ENCODE results near the gene PDYN.

PDYN gene

DNA sequence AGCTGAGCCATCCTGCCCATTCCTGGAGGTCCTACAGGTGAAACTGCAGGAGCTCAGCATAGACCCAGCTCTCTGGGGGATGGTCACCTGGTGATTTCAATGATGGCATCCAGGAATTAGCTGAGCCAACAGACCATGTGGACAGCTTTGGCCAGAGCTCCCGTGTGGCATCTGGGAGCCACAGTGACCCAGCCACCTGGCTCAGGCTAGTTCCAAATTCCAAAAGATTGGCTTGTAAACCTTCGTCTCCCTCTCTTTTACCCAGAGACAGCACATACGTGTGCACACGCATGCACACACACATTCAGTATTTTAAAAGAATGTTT is 54.6 kb downstream of the PDYN start:
- H3K4me3 ChIP-seq (ENCODE audit: low read depth, low read length) = no peak overlapping the region

DNA sequence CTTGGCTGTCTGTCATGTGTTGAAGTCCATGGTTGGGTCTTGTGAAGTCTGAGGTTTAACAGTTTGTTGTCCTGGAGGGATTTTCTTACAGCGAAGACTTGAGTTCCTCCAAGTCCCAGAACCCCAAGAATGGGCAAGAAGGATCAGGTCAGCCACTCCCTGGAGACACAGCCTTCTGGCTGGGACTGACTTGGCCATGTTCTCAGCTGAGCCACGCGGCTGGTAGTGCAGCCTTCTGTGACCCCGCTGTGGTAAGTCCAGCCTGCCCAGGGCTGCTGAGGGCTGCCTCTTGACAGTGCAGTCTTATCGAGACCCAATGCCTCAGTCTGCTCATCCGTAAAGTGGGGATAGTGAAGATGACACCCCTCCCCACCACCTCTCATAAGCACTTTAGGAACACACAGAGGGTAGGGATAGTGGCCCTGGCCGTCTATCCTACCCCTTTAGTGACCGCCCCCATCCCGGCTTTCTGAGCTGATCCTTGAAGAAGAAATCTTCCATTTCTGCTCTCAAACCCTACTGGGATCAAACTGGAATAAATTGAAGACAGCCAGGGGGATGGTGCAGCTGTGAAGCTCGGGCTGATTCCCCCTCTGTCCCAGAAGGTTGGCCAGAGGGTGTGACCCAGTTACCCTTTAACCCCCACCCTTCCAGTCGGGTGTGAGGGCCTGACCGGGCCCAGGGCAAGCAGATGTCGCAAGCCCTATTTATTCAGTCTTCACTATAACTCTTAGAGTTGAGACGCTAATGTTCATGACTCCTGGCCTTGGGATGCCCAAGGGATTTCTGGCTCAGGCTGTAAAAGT is 55.2 kb downstream of the PDYN start:
- H3K4me3 ChIP-seq (ENCODE audit: low read depth, low read length) = no peak overlapping the region
- no peak for DNase-seq (ENCODE audit: low read depth)

More for the DNA sequence above, 54.6 kb downstream of the PDYN start:
- no peak for DNase-seq (ENCODE audit: low read depth)

DNA sequence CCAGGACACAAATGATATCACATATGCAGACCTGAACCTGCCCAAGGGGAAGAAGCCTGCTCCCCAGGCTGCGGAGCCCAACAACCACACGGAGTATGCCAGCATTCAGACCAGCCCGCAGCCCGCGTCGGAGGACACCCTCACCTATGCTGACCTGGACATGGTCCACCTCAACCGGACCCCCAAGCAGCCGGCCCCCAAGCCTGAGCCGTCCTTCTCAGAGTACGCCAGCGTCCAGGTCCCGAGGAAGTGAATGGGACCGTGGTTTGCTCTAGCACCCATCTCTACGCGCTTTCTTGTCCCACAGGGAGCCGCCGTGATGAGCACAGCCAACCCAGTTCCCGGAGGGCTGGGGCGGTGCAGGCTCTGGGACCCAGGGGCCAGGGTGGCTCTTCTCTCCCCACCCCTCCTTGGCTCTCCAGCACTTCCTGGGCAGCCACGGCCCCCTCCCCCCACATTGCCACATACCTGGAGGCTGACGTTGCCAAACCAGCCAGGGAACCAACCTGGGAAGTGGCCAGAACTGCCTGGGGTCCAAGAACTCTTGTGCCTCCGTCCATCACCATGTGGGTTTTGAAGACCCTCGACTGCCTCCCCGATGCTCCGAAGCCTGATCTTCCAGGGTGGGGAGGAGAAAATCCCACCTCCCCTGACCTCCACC is 56.4 kb downstream of the PDYN start:
- no peak for DNase-seq (ENCODE audit: low read depth)
- no peak overlapping the region for H3K4me3 ChIP-seq (ENCODE audit: low read depth, low read length)

DNA sequence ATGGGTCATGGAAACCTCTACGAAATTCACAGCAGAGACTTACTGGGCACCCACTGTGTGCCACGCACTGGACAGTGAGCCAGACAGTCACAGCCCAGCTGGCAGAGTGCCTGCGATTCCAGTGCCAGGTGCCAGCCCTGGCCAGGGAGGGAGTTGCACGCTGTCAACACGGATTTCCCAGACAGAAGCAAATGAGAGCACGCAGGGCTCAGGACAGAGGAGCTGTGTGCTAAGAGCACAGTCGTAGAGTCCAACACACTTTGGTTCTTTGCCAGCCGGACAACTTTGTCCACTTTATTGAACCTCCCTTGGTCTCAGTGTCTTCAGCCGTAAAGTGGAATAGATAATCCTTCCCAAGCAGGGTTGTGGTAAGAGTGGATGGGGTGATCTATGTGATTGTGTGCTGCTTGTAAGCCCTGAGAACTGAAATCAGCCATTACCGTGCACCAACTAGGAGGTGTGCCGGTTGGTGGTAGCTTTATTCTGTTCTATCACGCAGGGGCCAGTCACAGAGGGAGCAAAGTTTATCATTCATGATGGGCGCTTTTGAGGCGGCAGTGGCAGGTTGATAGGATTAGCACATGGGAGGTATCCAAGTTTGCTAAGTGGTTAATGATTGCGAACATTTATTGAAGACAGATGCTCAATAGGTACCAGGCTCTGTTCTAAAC is 58.0 kb downstream of the PDYN start:
- no peak for DNase-seq (ENCODE audit: low read depth)
- no peak overlapping the region for H3K4me3 ChIP-seq (ENCODE audit: low read depth, low read length)

DNA sequence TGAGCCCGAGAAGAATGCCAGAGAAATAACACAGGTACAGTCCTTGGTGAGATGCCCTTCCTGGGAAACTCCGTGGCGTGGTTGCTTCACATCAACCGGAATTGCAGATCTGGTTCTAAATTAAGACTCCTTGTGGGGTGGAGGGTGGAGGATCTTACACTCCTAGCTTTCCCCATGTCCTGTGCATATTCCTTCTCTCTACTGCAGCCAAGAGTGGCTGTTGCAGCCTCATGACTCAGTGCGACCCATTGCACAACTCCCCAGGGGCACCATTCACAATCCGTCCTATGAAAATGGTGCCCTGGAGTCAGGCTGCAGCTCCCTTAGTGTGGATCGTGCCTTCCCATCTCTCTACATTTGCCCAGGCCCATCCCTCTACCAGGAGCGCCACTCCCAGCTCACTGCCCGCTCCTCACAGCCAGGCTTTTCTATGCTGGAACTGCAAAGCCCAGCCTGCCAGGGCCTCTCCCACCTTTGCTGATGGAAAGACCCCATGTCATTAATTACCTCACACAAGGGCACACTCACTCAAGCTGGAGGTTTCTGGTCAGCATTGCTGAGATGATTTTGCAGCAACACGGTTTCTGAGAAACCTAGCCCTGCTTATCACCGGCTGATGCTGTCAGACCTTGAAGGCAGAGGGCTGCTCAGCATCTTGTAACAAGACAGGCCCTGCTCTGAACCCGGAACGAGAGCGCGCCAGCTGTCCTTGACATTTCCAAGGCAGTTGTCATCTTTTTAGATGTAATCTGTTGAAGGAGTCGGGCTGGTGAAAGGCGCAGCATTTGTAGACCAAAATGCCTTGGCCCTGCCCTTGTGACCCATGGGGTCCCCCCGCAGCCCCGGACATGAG is 58.9 kb downstream of the PDYN start:
- DNase-seq (ENCODE audit: low read depth) = peak; percentile 92
- H3K4me3 ChIP-seq (ENCODE audit: low read depth, low read length) = no peak overlapping the region

DNA sequence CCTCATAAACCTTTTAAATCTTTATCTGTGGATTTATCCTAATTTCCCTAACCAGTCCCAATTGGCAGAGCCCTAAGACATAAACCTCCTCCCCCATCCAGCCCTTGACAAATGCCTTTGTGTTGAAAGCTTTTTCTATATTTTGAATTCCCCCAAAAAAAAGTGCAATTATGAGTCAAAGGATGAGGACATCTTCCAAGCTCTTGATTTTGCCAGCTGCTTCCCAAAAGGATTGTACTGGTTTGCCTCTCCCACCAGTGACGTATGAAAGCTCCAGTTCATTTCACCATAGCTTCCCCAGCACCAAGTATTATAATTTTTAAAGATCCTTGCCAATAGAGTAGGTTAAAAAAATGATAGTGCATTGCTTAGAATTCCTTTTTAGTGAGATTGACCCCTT is 59.7 kb downstream of the PDYN start:
- DNase-seq (ENCODE audit: low read depth) = peak; percentile 82
- H3K4me3 ChIP-seq (ENCODE audit: low read depth, low read length) = no peak overlapping the region

DNA sequence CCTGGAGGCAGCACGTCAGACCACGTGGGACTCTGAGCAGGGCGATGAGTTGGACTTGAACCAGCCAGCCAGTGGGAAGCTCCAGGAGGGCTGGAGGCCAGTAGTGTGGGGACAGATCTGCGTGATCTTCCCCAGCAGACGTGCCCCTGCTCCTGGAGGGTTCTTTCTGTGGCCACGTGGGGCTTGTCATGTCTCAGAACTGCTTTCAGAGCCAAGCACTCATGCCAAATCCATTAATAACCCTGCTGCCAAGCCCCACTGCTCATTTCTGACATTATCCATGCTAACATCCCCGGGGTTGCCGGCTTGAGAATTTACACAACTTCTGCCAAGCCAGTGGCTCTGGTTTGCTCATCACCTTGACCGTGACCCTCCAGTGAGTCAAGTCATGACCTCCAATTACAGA is 60.4 kb downstream of the PDYN start:
- peak; percentile 53 for DNase-seq (ENCODE audit: low read depth)
- no peak overlapping the region for H3K4me3 ChIP-seq (ENCODE audit: low read depth, low read length)

DNA sequence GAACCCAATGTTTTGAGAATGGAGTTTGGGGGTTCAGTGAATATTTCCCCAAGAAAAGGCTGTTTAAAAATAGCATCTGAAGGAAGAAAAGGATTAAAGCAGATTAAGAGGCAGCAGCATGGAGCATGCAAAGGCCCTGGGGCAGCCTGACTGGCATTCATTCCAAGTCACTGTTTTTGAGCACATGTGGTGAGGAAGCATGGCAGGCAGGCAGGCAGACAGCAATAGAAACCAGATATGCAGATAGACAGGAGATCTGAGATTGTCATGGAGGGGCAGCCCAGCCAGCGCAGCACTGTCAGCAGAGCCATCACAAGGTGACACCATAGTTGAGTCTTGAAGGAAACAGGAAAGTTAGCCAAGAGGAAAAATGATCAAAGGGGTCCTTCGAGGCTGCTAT is 60.9 kb downstream of the PDYN start:
- DNase-seq (ENCODE audit: low read depth) = no peak

DNA sequence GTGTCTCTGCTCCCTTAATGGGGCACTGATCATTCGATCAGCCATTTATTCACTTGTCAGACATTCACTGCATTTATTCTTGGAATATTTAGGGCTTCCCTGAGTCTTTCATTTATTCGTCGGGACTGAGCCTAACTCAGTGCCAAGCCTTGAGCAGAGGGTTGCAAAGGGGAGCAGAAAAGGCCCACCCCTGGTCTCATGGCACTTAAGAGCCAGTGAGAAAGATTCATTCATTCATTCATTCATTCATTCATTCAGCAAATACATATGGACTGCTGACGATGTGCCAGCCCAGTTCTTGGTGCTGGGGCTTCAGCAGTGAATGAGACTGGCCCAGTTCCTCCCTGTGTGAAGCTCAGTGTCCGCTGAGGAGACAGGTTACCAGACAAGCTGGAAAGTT is 62.0 kb downstream of the PDYN start:
- H3K4me3 ChIP-seq (ENCODE audit: low read depth, low read length) = no peak overlapping the region
- no peak for DNase-seq (ENCODE audit: low read depth)

More for the DNA sequence above, 60.9 kb downstream of the PDYN start:
- no peak overlapping the region for H3K4me3 ChIP-seq (ENCODE audit: low read depth, low read length)

DNA sequence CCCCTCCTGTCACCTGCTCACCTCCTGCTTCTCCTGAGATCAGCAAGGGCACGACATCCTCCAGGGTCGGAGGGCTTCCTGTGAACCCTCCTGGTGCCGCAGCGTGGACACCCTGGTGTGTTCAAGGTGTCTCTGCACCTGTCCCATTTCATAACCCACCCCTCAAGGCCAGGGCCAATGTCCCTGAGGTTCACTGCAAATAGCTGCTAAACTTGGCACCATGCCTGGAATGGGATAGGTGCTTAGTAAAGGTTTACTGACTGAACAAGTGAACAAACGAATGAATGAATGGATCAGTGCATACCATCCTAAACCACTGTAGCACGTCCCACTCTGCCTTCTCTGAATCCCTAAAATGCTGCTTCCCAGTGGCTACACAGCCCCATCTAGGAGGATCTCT is 63.7 kb downstream of the PDYN start:
- H3K4me3 ChIP-seq (ENCODE audit: low read depth, low read length) = no peak overlapping the region
- no peak for DNase-seq (ENCODE audit: low read depth)

DNA sequence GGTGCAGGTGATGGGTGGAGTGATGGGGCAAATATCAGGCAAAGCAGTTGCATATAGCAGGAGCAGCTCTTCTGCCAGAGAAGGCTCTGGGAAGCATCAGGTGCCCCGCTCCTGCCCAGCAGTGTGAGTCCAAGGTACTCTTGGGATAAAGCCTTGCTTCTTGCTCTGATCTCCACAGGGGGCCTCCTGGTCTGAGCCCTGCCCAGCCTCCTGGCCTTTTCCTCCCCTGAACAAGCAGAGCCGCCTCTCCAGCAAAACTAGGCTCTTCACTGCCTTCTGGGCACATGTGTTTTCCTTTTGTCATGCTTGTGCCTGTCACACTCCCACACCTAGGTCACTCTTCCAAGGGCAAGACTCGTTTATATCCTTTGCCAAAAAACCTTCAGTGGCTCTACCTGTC is 64.4 kb downstream of the PDYN start:
- no peak overlapping the region for H3K4me3 ChIP-seq (ENCODE audit: low read depth, low read length)

DNA sequence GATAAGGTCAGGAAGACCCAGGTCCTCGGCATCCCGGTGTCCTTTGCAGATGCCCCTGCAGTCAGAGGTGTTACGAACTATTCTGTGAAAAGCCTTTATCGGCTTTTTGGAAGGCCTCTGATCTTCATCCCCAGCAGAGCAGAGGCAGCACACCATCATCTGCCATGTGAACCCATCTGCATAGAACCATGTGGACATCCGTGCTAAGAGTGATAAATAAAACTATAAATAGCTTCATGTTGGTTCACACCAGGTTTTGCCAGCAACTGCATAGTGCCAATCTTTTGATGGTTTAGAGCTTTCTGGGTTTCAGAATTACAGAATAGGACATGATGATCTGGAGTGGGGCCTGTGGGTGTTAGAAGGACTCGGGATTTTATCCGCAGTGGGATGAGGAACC is 65.1 kb downstream of the PDYN start:
- no peak overlapping the region for H3K4me3 ChIP-seq (ENCODE audit: low read depth, low read length)
- DNase-seq (ENCODE audit: low read depth) = no peak

More for the DNA sequence above, 64.4 kb downstream of the PDYN start:
- no peak for DNase-seq (ENCODE audit: low read depth)
